GM12878 (cell line): Measurements from ENCODE around the gene PRIMPOL.

Experiments
- CBX5 ChIP-seq: sonication (generic); IDR thresholded peaks from 2 replicates; pipeline ENCODE4 v1.6.1; 2016; ENCODE audit warnings: low read depth, moderate library complexity, mild to moderate bottlenecking, inconsistent platforms
- CTCF ChIP-seq, 3 experiments: IDR thresholded peaks in 2 of 3; conservative IDR thresholded peaks in 1 of 3; 2 replicates each; pipeline ENCODE4 v1.5.1; 2011; ENCODE audit warnings: low read depth in 3 of 3, low read length in 3 of 3, mild to moderate bottlenecking in 3 of 3, control low read depth in 2 of 3, moderate library complexity in 2 of 3, inconsistent platforms in 1 of 3, mixed read lengths in 1 of 3; ENCODE audit not compliant: control insufficient read depth in 2 of 3, insufficient read depth in 1 of 3; ENCODE audit errors: extremely low read depth in 1 of 3
- NBN ChIP-seq: fragments of 450-650 bp; IDR thresholded peaks from 2 replicates; pipeline ENCODE4 v1.6.1; 2016
- PBX3 ChIP-seq: IDR thresholded peaks from 2 replicates; pipeline ENCODE4 v1.6.1; 2011; ENCODE audit warnings: mild to moderate bottlenecking, low read depth, low read length, moderate library complexity; ENCODE audit not compliant: insufficient replicate concordance
- POLR2A ChIP-seq: IDR thresholded peaks from 2 replicates; pipeline ENCODE4 v1.6.1; 2011; ENCODE audit warnings: low read depth, mild to moderate bottlenecking, low read length
- SIX5 ChIP-seq: IDR thresholded peaks from 2 replicates; pipeline ENCODE4 v1.6.1; 2011; ENCODE audit warnings: mild to moderate bottlenecking, low read depth, low read length, moderate library complexity; ENCODE audit not compliant: severe bottlenecking
- SMC3 ChIP-seq: IDR thresholded peaks from 2 replicates; pipeline ENCODE4 v1.6.1; 2011; ENCODE audit warnings: low read length, improper control_type of control experiment, borderline replicate concordance
- TAF1 ChIP-seq: IDR thresholded peaks from 2 replicates; pipeline ENCODE4 v1.6.1; 2011; ENCODE audit warnings: mild to moderate bottlenecking, low read depth, low read length, borderline replicate concordance
- YY1 ChIP-seq: IDR thresholded peaks from 2 replicates; pipeline ENCODE4 v1.6.1; 2011; ENCODE audit warnings: low read depth, mild to moderate bottlenecking, low read length
- ZNF207 ChIP-seq: fragments of 450-650 bp; IDR thresholded peaks from 2 replicates; pipeline ENCODE4 v1.6.1; 2014; ENCODE audit warnings: antibody characterized with exemption, mild to moderate bottlenecking, borderline replicate concordance
- ZZZ3 ChIP-seq: IDR thresholded peaks from 2 replicates; pipeline ENCODE4 v1.6.1; 2011; ENCODE audit warnings: low read depth; ENCODE audit not compliant: control insufficient read depth, insufficient read length

- TF ChIP-seq YY1 (no peak), CTCF (IDR thresholded peaks at IDR 0.05 in 2 of 3, conservative IDR thresholded peaks at IDR 0.05 in 1 of 3; ENCODE audit: control insufficient read depth in 2 of 3, extremely low read depth in 1 of 3, insufficient read depth in 1 of 3, low read depth in 3 of 3, low read length in 3 of 3) (no peak), CBX5 (no peak), NBN (no peak), SMC3 (no peak), POLR2A (no peak), ZNF207 (no peak), ZZZ3 (no peak), SIX5 (no peak), PBX3 (no peak), TAF1 (no peak)
Measured at GRCh38 chr4:184669251-184669650, 19.7 kb downstream of the PRIMPOL start.
